SH-SY5Y (cell line): ENCODE results near the gene RORB.

Source experiments
- GATA2 ChIP-seq: IDR thresholded peaks from 2 replicates; pipeline ENCODE4 v1.6.1; 2011; ENCODE audit warnings: mild to moderate bottlenecking, low read depth, low read length
- GATA3 ChIP-seq: IDR thresholded peaks from 2 replicates; pipeline ENCODE4 v1.6.1; 2011; ENCODE audit warnings: low read depth, mild to moderate bottlenecking, low read length, moderate library complexity

- no peak for TF ChIP-seq GATA2
- no peak for TF ChIP-seq GATA3
Measured at GRCh38 chr9:74501570-74501969, 4.4 kb downstream of the RORB start.
